Mesothelial cell of epicardium (in vitro differentiated cells): ENCODE measurements around the gene CCP110. TPM values are rescaled to one million over a fixed set of nuclear protein-coding genes. Genes with fewer than 3 reads are reported as not detected.

Source experiments
- DNase-seq, 2 experiments: peaks; one replicate each; pipeline ENCODE4 v3.0.0; 2021; ENCODE audit warnings: low spot score in 2 of 2; ENCODE audit not compliant: unreplicated experiment in 2 of 2
- H3K27ac Mint-ChIP-seq: 2 replicates; pipeline ENCODE4 v1.8.0; 2021; ENCODE audit warnings: mixed read lengths
- H3K27me3 Mint-ChIP-seq: 2 replicates; pipeline ENCODE4 v1.8.0; 2021; ENCODE audit warnings: low read depth, mixed read lengths
- H3K36me3 Mint-ChIP-seq: 2 replicates; pipeline ENCODE4 v1.8.0; 2021; ENCODE audit warnings: mixed read lengths
- H3K4me1 Mint-ChIP-seq: 2 replicates; pipeline ENCODE4 v1.8.0; 2021; ENCODE audit warnings: mixed read lengths
- H3K4me3 Mint-ChIP-seq: 2 replicates; pipeline ENCODE4 v1.8.0; 2021; ENCODE audit warnings: mild to moderate bottlenecking, moderate library complexity, mixed read lengths
- H3K9me3 Mint-ChIP-seq: 2 replicates; pipeline ENCODE4 v1.8.0; 2021; ENCODE audit warnings: mixed read lengths
- CTCF ChIP-seq: fragments of 200-600 bp; sonication (generic); IDR thresholded peaks from one replicate; pipeline ENCODE4 v1.5.0; 2021; ENCODE audit warnings: antibody characterized with exemption; ENCODE audit not compliant: unreplicated experiment
- total RNA-seq: library from RNA; stranded (reverse); gene quantifications from 3 replicates; pipeline ENCODE4 v1.2.1, GENCODE V29; 2021

The CCP110 gene
- total RNA-seq, 1 donor from 2014 or later: 15.1 TPM

- Mint-ChIP-seq H3K27me3 (no peaks in the 10 kb centered on the region), H3K36me3 (peaks cover 39% of the 10 kb centered on the region), H3K9me3 (no peaks in the 10 kb centered on the region), H3K4me3 (no peak overlapping the region), H3K27ac (no peak overlapping the region), H3K4me1 (no peaks in the 10 kb centered on the region)
- peak; percentile 75 for TF ChIP-seq CTCF
- peak; percentile 56 to 78 for DNase-seq
These were observed 21.2 kb upstream of the CCP110 start for GRCh38 chr16:19502395-19503131.

GRCh38 chr16:19503461-19504075 lies 20.2 kb upstream of the CCP110 start:
- H3K27me3 Mint-ChIP-seq: no peaks in the 10 kb centered on the region
- H3K27ac Mint-ChIP-seq: no peak overlapping the region
- H3K4me3 Mint-ChIP-seq: no peak overlapping the region
- no peak for TF ChIP-seq CTCF
- no peak for DNase-seq
- peaks cover 40% of the 10 kb centered on the region for H3K36me3 Mint-ChIP-seq
- H3K4me1 Mint-ChIP-seq: no peaks in the 10 kb centered on the region
- H3K9me3 Mint-ChIP-seq: no peaks in the 10 kb centered on the region

- Mint-ChIP-seq H3K27me3 (no peaks in the 10 kb centered on the region), H3K4me3 (no peak overlapping the region), H3K9me3 (no peaks in the 10 kb centered on the region), H3K36me3 (peaks cover 41% of the 10 kb centered on the region), H3K27ac (no peak overlapping the region), H3K4me1 (no peaks in the 10 kb centered on the region)
- DNase-seq: no peak
- TF ChIP-seq CTCF: no peak
These were observed 18.0 kb upstream of the CCP110 start for GRCh38 chr16:19505600-19506303.

GRCh38 chr16:19506965-19507364 lies 16.8 kb upstream of the CCP110 start:
- H3K36me3 Mint-ChIP-seq: peaks cover 40% of the 10 kb centered on the region
- H3K4me1 Mint-ChIP-seq: no peaks in the 10 kb centered on the region
- H3K27ac Mint-ChIP-seq: no peak overlapping the region
- no peak for DNase-seq
- H3K27me3 Mint-ChIP-seq: no peaks in the 10 kb centered on the region
- no peak overlapping the region for H3K4me3 Mint-ChIP-seq
- TF ChIP-seq CTCF: no peak
- H3K9me3 Mint-ChIP-seq: no peaks in the 10 kb centered on the region

- no peak for DNase-seq
- no peak for TF ChIP-seq CTCF
- H3K27me3 Mint-ChIP-seq: no peaks in the 10 kb centered on the region
- H3K36me3 Mint-ChIP-seq: peaks cover 42% of the 10 kb centered on the region
- no peak overlapping the region for H3K27ac Mint-ChIP-seq
- no peaks in the 10 kb centered on the region for H3K4me1 Mint-ChIP-seq
- no peak overlapping the region for H3K4me3 Mint-ChIP-seq
- peaks cover 6% of the 10 kb centered on the region for H3K9me3 Mint-ChIP-seq
These were observed 15.9 kb upstream of the CCP110 start for GRCh38 chr16:19507867-19508266.
